GDM1 (cell line): Measurements from ENCODE around the gene FBXL17.

ENCODE experiments used
- DNase-seq: peaks from one replicate; lab custom pipeline; 2025; lab: John Stamatoyannopoulos, UW

The FBXL17 gene

DNA sequence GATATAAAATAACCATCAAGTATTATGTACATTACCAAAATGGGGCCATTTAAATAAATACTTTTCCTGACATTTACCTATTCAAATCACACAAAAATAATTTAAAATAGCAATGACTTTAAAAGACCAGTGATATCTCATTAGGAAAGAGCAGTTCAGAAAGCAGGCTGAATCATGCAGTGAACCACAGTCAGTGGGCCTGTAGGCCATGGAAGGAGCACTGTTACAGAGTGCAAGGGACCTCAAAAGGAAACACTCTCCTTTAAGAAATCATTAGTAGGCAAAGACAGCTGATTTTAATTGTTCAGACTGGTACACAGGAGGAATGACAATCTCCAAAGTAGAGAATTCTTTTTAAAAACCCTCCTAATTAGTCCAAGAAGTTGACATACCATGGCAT lies 427.6 kb downstream of the FBXL17 start:
- DNase-seq, result no peak

DNA sequence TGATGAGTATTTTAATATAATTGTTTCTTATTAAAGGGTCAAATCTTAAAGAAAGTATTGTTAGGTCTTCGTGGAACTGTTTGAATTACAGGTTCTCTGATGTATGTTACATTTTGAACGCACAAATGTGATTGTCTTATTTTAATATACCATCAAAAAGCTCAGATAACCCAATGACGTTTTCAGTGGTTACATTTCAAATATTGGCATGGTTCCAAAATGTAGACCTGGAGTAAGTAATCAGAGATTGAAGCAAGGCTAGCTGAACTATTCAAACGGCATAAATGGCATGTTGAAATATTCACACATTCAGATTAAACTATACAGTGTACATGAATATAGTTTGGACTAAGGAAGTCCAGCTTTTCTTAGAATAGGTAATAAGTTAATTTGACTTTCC lies 429.4 kb downstream of the FBXL17 start:
- no peak for DNase-seq

DNA sequence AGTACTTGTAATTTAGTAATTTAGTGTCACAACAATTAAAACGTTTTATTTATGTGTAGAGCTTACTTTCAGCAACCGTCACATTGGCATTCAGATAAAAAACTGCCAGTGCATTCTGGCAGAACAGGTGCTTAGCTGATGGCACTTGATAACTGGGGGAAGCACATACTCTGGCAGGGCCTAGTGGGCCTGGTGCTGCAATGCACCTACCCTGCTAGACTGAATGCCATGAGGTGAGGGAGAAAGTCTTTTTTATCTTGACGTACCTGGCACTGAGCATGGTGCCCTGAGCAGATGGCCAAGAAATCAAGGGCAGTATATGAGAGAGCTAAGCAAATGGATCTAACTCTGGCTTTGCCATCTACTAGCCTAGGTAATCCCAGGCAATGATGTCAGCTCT lies 430.6 kb downstream of the FBXL17 start:
- no peak for DNase-seq

DNA sequence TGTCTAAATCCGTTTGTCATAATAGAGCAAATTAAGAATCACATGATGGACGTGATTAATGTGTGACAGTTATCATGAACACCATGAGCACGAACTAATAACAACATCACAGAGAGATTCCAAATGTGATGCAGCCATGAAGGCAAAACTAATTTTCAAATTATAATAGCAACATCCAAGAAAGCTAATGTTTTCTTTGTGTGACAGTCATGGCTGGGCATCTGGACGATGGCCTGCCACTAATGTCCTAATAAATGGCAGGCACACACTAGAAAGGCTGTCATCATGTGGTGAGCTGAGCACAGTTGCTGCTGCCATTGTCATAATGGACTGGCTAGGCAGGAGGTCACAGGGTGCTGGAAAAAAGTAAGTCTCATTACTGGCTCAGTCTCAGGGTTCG lies 431.1 kb downstream of the FBXL17 start:
- DNase-seq, result no peak

DNA sequence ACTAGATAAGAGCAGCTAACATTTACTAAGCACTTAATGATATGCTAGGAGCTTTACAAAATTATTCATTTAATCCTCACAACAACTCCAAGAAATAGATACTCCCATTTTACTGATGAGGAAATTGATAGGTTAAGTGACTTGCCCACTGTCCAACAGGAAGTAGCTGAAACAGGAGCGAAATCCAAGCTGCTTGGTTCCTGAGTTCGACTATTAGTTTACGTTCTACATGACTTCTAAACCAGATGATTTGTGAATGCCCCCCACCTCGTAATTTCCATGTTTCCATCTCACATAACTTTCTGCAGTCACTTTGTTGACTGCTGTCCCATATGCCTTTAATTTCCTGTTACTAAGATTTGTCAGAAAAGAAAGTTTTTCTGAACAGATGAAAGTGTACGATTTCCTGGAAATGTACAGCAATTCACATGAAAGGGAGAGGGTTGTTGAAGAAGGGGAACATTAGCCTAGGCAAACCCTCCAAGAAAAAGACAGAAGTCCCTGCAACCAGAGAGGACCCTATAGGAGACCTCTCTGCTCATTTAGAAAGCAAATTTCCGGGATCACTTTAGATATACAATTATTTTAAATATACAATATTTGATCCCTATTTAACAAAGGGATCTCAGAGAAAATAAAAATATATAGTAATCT lies 432.1 kb downstream of the FBXL17 start:
- no peak for DNase-seq

DNA sequence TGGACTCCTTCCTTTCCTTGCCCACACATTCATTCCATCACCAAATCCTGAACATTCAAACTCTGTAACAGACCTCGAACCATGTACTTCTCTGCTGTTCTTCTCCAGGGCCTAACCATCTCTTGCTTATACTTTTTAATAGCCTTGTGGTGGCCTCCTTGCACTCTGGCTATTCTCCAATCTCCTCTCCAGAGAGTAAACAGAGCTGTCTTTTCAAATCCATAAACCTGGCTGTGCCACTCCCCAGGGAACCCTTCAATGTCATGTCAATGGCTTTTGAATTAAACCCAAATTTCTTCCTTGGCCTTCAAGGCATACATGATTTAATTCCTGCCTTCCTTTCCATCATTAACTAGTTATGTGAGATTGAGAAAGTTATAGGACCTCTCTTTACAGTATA lies 433.5 kb downstream of the FBXL17 start:
- no peak for DNase-seq

DNA sequence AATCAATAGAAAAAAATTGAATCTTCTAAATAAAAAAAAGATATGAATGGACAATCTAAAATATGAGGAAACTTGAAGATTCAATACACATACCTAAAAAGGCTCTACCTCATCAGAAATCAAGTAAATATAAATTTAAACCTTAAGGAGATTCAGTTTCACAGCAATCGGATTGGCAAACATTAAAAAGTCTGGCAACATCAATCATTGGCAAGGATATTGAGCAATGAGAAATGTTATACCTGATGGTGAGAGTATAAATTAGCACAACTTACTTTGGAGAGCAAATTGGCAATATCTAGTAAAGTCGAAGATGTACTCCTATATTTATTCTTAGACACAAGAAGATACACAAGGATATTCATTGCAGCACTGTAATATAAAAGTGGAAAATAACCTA lies 436.8 kb downstream of the FBXL17 start:
- no peak for DNase-seq

DNA sequence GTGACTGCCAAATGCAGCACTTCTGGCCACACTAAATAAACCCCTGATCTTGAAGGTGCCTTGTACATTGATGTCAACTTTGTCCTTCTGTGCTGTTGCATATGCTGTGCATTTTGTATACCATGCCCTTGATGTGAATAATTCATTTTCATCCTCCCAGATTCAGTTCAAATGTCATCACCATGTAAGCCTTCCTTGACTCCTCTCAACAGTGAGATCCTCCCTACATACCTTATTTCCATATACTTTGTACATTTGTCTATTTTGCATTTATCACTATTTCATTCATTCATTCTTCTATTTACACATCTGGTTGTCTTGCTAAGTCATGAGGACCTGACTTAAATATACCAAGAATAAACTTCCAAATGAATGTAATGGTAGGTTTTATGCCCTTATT lies 438.0 kb downstream of the FBXL17 start:
- DNase-seq, result no peak

DNA sequence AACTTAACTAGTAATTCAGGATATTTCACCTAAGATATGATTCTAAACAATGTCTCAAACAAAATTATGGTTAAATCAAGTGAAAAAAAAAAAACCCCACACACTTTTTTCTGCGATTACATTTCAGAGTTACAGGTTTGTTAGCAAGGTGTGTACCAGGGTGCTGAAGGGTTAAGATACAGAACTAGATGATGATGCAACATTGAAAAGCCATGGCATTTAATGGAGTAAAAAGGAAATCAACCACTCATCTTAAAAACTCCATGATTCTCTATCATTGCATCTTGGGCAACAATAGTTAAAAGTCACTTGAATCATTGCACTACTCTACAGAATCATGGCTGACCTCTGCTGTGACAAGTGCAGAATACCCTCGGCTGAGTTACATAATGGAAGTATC lies 440.9 kb downstream of the FBXL17 start:
- DNase-seq, result no peak

DNA sequence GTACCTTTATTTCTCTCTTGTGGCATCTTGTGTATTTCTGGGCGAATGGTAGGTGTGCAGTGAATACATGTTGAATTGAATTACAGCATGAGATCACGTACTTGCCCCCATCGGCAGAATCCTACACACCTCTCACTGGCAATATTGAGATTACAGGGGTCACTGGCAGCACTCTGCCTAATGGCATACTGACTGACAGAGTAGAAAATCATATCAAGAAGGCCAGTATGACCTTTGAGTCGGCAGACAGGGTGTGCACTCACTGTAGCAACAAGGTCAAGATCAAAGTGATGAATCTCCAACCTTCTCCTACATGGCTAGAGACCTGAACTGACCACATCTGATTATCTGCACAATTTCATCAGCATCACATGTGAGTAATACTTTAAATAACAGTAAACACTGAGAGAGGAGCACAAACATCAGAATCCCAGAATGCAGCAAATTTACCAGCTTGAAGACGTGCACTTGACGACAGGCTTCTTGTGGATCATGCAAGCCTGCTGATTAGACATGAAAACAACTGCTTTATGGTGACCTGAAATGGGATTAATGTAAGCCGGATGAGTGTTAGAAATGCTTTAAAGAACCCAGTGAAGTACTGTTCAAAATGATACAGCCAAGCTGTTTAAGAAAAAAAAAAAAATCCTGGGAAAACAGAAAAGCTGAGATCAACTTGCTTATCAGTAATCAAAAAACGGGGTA lies 444.1 kb downstream of the FBXL17 start:
- no peak for DNase-seq

DNA sequence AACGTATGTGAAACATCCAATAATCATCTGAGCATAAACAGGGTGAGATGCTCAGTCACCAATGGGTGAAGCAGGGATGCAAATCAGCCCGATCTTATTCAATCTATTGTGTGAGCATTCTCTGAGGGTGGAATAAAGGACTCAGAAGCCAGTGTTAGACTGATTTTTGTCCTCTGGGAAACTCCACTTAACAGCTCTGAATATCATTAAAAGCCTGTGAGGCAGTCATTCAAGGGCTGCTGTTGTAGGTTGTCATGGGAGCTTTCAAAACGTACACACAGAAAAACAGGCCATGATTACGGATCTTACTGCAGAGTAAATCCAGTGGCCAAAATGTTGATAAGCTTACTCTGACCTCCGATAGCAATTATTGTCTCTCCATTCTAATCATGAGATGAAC lies 444.7 kb downstream of the FBXL17 start:
- no peak for DNase-seq

DNA sequence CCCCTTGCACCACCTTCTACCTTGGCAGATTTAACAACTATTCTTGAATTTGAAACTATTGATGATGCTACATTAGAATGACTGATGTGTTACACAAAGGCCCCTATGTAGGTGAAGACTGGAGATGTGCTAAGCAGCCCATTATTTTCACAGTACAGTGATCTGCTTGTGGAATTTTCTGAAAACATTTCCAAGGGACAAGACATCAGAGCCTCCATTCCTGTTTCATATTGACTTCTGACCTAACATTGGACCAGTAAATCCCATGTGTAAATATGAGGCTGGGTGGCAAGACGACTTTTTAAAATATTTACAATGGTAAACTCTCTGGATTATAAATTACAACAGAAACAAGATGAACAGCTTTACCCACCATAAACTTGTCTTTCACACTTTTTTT lies 445.4 kb downstream of the FBXL17 start:
- DNase-seq, result no peak

DNA sequence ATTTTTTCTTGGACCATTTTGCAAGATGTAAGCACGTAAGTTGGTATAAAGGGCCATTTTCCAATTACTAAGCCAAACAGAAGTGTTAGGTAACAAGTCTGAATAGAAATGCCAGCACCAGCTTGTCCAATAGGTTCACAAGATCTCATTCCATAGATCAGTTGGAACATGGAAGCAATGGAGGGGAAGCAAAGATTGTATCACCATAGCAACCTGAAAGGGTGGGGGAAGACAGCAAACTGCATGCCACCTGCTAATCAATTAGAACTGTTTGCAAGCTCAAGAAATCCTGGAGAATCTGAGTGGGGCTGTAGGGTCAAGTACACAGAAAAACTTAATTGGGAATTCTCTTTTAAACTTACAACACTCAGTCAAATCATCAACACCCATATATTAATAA lies 446.3 kb downstream of the FBXL17 start:
- DNase-seq, result no peak

DNA sequence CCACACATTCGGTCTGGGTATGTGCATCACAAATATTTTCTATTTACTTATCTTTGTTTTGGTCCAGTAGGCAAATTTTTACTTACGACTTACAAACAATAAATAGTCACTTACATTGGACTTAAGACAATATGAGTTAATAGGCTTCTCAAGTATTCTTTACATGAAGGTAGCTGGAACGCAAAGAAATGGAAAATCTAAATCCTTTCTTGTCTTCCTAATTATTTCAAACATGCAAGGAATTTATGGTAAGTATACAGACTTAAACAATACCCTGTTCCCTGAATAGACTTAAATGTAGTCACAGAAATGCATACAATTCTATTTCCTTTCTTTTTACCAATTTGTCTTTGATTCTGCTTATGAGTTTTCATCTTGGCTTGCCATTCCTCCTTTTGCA lies 448.6 kb downstream of the FBXL17 start:
- no peak for DNase-seq

DNA sequence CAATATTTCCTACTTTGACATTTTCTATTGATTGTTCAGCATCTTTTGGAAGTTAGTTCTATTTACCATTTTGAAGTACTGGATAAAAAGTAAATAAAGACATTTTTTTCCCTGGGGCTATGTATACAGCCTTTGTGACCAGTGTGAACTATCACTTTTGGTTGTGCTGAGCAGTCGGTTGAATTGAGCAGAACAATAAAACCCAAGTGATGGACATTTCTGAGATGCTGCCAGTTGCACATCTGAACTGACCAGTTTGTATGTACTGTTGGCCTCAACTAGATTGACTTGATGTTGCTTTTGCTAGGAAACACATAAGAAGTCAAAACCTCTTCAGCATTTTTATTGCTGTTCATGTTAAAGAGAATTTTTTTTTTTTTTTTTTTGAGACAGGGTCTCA lies 451.0 kb downstream of the FBXL17 start:
- DNase-seq, result no peak

DNA sequence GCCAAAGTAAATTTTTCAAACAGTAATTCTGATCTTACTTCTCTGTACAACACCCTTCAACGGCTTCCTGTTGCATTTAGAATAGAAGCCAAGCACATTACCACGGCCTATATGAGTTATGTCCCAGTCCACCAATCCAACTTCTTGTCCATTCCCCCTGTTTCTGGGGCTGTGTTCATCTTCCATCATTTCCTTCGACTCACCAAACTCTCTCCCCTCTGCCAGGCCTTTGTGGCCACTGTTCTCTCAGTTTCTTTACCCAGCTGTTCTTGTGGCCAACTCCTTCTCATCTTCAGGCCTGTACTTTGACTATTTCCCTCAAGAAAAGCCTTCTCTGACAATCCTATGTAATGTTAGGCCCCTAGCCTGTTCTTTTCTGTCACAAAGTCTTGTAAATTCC lies 451.8 kb downstream of the FBXL17 start:
- peak; percentile 1 for DNase-seq

DNA sequence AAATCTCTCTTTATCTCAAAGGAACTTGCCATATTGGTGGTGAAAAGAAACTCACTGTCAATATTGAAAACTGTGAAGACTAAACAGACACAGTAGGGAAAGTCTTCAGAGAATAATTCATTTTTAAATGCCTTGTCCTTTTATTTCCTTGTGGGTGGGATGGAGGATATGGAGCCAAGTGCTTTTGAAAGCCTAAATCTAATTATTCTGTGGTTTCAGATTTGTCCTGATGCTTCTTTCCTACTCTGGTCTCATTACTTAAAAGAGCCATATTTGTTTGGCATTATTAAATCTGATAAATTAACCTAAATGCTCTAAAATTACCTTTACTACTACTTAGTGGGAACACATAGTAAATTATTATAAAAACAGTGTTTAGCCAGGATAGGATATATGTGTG lies 452.8 kb downstream of the FBXL17 start:
- no peak for DNase-seq

DNA sequence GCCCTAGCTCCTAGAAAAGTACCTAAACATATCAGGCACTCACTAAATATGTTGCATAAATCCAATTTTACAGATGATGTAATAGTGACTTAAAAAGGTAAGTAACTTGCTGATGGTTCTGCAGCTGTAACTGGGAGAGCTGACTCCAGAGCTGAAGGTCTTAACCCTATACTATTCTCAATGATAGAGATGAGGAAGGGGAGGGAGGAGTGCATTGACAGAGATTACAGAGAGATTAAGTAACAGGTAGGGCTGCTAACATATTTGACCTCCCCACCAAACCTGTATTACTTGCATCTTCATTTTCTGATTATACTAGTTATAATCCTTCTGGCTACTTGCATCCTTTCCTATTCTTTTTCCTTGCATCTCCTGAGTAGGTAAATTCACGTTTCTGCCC lies 455.8 kb downstream of the FBXL17 start:
- no peak for DNase-seq

DNA sequence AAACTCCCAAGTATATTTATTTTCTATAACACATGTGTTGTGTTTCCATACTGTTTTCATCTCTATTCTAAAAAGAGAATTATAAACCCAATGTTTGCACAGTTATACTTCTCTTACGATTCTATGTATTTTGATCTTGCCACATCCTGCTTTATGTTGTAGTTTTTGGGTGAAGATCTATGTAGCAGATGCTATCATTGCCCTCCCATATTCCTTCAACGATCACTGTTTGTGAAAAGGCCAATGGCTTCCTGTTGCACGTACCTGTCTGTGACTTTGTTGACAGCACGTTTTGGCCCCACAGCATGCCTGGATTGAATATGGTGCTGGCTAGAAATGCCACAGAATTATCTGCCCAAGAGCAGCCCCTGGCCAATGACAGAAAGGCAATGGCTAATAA lies 456.7 kb downstream of the FBXL17 start:
- DNase-seq, result no peak

DNA sequence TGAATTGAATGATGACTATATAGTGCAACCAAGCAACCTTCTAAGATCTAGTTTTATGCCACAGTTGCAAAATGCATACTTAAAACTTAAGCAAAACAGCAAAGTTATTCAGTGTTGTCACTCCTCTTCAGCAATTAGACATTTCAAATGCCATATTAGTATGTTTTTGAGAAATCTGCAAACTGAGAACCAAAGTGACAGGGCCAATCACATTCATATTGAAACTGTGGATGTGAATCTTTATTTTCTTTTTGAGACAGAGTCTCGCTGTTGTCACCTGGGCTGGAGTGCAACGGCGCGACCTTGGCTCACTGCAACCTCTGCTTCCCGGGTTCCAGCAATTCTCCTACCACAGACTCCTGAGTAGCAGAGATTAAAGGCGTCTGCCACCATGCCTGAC lies 461.9 kb downstream of the FBXL17 start:
- no peak for DNase-seq

DNA sequence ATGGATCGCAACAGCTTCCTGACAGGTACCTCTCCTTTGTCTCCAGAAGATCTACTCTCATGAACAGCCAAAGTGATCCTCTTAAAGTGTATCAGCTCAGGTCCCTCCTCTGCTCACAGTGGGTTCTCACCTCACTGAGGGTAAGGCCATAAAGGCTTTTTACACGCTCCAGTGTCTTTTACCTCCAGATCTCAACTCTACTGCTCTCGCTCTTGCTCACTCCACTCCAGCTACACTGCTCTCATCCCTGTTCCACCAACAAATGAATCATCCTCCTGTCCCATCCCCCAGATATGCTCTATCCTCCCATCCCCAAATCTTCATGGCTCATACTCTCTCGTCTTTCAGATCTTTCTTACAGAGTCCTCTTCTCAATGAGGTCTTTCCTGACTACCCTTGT lies 462.5 kb downstream of the FBXL17 start:
- no peak for DNase-seq

DNA sequence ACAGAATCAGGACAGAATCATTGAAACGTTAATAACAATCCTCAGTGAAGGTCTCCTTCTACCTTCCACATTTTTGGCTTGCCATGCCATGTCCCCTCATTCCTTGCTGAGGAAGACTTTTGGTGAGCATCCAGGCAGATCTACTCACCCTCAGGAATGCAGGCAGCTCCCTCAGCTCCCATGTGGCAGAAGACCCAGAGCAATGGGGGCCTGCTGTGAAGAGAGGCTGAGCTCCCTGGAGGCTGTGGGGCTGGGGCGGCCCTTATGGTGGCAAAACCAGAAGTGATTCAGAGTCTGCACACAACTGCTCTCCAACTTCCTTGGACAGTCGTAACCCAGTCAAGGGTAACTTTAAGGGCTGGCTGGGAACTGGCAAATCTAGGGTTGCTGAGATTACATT lies 463.9 kb downstream of the FBXL17 start:
- DNase-seq, result no peak

DNA sequence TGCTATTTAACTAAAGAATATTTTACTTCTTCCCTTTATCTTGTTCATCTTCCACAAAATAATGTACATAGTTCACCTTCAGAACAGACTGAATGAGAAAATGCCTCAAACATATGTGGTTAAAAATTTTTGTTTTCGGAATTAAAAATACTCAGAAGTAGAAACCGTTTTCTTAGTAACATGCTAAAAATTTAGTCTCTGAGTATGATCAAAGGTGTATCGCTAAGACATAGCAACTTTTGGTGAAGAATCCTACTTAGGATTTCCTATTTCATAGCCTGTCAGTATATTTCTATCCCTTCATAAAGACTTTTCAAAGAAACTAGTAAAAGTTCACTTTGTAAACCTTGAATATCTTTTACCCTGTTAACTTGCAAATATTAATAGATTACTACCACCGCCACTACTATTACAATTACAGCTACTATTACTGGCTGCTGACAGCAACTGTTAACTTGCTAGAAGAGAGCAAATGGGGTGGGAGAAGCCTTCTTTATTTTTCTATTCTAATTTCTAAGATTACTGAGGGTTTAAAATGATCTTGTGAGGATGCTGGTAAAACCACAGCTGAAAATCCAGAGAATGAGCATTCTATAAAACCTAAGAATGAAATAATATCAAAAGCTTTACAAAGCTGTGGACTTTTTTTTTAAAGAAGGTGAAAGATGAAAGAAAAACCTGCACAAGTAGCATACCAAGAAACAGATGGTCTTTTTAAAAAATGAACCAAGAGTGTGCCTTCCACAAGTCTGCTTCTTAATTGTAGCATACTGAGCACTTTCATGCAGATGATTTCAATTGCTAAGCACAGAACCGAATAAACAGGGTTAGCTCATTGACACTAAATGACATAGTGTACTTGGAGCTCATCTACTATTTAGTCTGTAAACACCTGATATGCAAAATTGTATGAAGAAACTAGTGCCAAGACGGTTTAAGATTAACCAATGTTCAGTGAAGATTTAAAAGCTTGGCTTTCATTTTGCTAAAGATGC lies 464.9 kb downstream of the FBXL17 start:
- no peak for DNase-seq
